HG03064 (cell line): Measurements from ENCODE around the gene ZKSCAN2.
A peak's percentile ranks its signal among the peaks of the same experiment; 100 is the strongest.

Experiments
- ATAC-seq: cut with Tn5 transposase; IDR thresholded peaks from one replicate; pipeline ENCODE4 v1.9.1; 2021; ENCODE audit warnings: low read depth; ENCODE audit not compliant: unreplicated experiment

Gene ZKSCAN2

GRCh38 chr16:25257470-25257955, at the start of gene ZKSCAN2:
Gene ZKSCAN2 (minus strand): TSS chr16:25257845. CDS start chr16:25257127, 718 bp downstream.
- peak; percentile 87 for ATAC-seq

DNA sequence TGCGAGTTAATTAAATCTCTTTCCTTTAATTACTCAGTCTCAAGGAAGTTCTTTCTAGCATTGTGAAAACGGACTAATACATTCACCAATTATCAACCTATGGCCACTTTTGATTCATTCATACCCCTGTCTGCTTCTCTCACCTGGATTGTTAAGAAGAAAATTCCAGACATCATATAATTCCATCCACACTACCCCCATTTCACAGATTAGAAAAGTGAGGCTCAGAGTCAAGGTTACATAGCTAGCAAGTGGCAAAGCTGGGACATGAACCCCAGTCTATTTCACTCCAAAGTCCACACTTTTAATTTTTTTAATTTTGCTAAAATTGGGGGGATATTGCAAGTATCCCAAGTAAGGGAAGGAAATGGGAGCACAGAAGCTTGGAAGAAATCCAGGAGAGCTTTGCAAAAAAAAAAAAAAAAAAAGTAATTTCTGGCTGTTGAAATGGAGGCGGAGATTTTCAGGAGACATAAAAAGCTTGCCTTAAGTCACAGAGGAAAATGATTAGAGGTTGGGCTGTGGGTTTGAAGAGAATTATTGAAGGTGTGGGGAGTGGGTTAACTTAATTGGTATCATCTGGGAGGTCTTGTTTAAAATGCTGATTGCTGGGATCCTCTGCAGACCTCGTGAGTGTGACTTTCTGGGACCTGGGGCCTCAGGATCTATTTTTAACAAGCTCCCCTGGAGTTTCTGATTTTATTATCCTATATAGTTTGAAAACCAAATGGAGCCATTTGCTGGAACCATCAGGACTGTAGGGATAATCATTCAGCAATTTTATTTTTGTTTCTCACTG, 42.3 kb upstream of the ZKSCAN2 start:
- ATAC-seq: no peak

DNA sequence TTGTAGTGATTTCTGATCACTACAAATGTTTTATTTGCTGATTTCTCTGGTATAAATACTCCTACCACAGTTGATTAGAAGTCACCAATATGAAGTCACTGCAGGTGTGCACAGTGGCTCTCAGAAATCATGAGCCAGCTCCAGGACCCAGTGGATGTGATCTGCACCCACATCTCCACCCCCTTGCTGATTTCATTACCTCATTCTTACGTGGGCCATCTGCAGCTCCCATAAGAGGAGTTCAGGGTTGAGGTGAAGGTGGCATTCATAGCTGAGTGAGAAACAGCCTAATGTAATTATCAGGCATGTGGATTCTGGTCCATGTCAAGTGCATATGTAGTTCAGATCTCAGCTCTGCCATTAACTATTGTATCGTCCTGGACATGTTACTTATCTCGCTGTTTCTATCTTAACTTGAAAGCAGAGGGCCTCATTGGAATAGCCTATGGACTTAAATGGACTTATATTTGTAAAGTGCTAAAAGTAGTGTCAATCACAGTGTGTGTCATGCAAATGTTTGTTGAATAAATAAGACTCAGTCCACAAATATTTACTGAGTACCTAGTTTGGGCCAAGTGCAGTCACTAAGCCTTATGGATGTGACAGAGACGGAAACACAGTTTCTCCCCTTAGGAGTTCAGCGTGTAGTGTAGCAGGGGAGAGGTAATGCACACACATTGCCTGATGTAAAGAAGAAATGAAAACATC, 40.7 kb upstream of the ZKSCAN2 start:
- no peak for ATAC-seq

DNA sequence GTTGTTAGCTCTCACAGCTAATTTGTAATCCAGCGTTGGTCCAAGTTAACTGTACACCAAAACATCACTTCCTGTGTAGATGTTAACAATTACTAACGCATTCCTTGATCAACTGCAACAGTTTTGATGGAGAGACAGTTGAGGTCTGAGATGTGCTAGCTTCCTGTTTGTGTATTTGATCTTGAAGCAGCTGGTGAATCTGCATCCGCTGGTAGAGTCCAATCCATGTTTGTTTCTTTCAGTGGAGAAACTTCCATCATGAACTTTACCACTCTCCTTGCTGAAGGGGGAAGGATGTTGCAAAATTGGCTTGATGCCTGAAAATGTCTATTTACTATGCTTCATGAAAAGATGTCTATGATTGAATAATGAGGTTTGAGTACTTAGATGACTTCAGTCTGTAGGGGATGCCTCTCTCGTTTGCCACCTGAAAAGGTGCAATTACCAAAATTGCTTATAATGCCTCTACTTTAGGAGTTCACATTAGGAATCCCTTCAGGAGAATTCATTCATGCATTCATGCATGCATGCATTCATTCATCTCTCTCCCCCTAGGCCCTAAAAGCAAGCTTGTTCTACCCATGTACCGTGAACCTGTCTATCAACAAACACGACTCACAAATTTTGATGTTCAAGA, 39.6 kb upstream of the ZKSCAN2 start:
- ATAC-seq: no peak

- ATAC-seq: no peak
These were observed 33.9 kb upstream of the ZKSCAN2 start for GRCh38 chr16:25291580-25291979.

DNA sequence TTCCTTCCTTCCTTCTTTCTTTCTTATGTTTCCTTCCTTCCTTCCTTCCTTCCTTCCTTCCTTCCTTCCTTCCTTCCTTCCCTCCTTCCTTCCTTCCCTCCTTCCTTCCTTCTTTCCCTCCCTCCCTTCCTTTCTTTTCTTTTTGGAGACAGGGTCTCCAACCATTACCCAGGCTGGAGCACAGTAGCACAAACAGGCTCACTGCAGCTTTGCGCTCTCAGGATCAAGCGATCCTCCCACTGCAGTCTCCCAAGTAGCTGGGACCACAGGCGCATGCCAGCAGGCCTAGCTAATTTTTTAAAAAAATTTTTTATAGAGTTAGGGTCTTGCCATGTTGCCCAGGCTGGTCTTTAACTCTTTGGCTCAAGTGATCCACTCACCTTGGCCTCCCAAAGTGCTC, 31.8 kb upstream of the ZKSCAN2 start:
- no peak for ATAC-seq

DNA sequence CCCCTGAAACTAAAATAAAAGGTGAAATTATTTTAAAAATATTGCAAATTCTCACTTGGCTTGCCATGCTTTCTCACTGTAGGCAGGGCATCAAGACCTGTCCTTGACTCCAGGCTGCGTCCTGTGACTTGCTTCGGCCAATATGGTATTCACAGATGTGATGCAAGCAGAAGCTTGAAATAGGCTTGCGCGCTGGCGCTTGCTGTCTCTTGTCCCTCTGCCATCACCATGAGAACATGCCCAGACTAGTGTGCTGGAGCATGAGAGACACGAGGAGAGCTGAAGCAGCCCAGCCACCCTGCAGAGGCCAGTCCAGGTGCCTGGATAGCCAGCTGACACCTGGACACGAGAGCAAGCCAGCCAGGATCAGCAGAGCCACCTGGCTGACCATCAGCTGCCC, 21.8 kb upstream of the ZKSCAN2 start:
- no peak for ATAC-seq

DNA sequence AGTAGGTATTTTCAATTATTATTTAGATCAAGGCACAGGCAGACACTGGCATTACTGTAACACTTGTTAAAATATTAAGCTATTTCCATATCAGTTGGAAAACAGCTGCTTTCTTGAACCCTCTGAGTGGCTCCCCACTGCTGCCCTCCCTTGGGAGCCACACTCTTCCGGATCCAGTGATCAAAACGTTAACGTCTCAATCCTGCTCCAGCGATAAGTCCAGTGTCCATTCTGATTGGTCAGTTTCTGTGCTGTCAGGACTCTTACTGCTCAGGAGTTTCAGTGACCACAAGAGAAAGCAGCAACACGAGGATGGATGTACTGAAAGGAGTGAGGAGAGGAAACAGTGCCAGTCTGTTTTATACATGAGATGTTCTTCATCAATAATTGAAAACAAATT, 13.8 kb upstream of the ZKSCAN2 start:
- no peak for ATAC-seq

DNA sequence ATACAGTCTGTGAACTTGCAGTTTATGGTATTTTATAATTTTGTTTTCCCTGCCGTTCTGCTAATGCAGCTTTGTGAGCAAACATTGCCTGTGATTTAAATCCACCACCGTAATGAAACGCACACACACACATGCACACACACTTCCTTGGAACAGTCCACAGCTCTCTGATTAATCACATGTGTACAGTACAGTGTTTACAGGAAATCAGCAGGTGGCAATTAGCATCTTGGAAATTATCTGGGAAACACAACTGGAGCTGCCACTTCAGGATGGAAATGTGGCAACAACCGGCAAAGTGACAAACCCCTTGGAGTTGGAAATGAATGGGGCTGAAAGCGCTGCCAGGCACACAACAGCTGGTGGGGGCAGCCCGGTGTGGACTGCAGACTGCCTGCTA, 12.9 kb upstream of the ZKSCAN2 start:
- no peak for ATAC-seq

- ATAC-seq: no peak
These were observed 12.2 kb upstream of the ZKSCAN2 start for GRCh38 chr16:25269879-25270278.

DNA sequence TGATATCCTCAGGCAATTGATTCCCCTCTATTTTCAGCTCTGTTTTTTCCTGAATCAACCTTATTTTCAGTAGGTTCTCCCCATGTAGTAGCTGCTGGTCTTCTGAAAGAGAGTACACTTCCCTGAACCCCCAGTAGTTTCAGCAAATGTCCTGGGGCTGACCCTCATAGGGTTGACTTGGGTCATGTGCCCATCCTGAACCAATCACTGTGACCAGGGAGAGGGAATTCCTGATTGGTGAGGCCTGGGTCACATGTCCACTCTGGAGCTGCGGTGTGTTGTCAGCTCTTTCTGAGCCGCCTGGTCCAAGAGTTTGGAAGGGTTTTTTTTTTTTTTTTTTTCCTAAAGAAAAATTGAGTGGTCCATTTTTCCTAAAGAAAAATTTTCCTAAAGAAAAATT, 8.3 kb upstream of the ZKSCAN2 start:
- ATAC-seq: no peak

- no peak for ATAC-seq
These were observed 7.0 kb upstream of the ZKSCAN2 start for GRCh38 chr16:25264597-25264996.

GRCh38 chr16:25260416-25260815, 2.8 kb upstream of the ZKSCAN2 start:
- ATAC-seq: no peak

GRCh38 chr16:25258861-25259179, 1.2 kb upstream of the ZKSCAN2 start:
- ATAC-seq: no peak

- peak; percentile 35 for ATAC-seq
These were observed 563 bp upstream of the ZKSCAN2 start for GRCh38 chr16:25257956-25258860.

DNA sequence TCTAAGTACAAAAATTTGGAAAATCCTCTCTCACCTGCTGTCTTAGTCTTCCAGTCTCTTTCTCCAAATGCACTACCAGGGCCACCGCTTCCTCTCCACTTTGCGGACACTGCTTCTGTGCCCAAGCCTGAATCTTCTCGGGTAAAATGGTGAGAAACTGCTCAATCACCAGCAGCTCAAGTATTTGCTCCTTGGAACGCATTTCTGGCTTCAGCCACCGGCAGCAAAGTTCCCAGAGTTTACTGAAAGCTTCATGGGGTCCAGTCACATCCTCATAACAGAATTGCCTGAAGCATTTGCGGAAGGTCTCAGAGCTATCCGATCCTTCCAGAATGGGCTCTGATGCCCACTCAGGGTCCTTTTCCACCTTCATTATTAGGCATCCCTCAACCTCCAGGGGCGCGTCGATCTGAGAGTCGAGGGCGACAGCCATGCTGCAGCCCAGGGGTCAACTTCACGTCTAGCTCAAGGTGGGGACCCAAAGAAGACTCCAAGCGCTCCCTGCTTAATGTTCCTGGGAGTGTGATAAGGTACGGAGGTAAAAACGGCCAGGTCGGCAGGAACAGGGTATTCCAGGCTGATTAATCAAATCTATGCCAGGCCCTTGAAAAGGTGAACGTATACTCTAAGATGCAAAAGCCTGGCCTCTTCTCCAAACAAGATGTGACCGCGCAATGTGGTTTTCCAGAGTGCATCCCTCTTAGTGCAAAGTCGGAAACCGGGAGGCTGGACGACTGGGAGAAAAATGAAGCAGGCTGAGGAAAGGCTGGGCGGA, 763 bp downstream of the ZKSCAN2 start:
- ATAC-seq: peak; percentile 1

DNA sequence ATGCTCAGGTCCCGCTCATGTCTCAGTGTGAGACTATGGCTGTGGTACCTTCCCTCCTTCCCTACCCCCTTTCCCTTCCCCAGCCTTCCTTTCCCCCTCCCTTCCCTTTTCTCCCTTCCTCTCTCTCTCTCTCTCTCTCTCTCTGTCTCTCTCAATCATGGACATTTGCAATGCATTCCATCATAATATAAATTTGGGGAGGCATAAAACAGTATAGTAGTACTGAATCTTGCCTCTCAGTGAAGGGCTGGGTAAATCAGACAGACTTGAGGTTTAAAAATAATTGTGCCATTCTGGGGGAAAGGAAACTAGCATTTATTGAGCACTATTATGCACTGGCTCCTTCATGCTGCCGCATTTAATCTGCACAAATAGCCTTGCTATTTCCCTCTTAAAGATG, 4.3 kb downstream of the ZKSCAN2 start:
- no peak for ATAC-seq

GRCh38 chr16:25250467-25250866, 7.2 kb downstream of the ZKSCAN2 start:
- no peak for ATAC-seq

DNA sequence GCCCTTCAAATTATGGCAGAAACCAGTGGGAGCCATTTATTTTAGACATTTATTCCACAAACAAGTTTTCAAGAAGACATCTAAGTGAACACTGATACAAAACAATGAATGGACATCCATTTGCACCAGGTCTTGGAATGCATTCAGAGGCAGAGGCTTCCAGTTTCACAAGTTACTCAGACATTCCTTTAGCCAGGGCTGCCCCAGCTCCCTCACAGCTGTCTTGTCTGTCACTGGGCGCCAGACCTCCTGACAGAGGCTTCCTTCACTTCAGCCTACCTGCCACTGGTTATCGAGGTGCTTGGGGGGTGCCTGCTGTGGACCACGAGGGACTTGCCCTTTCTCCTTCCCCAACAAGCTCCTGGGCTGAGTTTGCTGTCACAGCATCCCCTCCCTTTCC, 21.7 kb downstream of the ZKSCAN2 start:
- no peak for ATAC-seq

GRCh38 chr16:25228372-25228771, 29.3 kb downstream of the ZKSCAN2 start:
- no peak for ATAC-seq
